Hepatocyte (in vitro differentiated cells): ENCODE data around the gene LYPLA2. TPM values are rescaled to one million over a fixed set of nuclear protein-coding genes. Genes with fewer than 3 reads are reported as not detected.

Source experiments
- DNase-seq: peaks from one replicate; pipeline ENCODE4 v3.0.0-alpha.2; 2016; ENCODE audit warnings: low spot score
- H2AFZ ChIP-seq: fragments of 200-600 bp; sonication (generic); 2 replicates; pipeline ENCODE4 v1.6.0; 2016; ENCODE audit warnings: antibody characterized with exemption, mild to moderate bottlenecking
- H3K27ac ChIP-seq: fragments of 200-600 bp; sonication (generic); 2 replicates; pipeline ENCODE4 v1.5.1; 2016; ENCODE audit warnings: mild to moderate bottlenecking
- H3K27me3 ChIP-seq: fragments of 200-600 bp; sonication (generic); 2 replicates; pipeline ENCODE4 v1.6.1; 2016
- H3K36me3 ChIP-seq: fragments of 200-600 bp; sonication (generic); replicated peaks from 2 replicates; pipeline ENCODE4 v1.5.1; 2016; ENCODE audit warnings: low read depth; ENCODE audit not compliant: insufficient read depth
- H3K4me1 ChIP-seq: fragments of 200-600 bp; sonication (generic); 2 replicates; pipeline ENCODE4 v1.5.1; 2016; ENCODE audit warnings: mild to moderate bottlenecking, moderate library complexity; ENCODE audit not compliant: insufficient read depth
- H3K4me2 ChIP-seq: fragments of 200-600 bp; sonication (generic); 2 replicates; pipeline ENCODE4 v1.6.0; 2016
- H3K4me3 ChIP-seq: fragments of 200-600 bp; sonication (generic); 2 replicates; pipeline ENCODE4 v1.5.1; 2016; ENCODE audit warnings: mild to moderate bottlenecking
- H3K79me2 ChIP-seq: fragments of 200-600 bp; sonication (generic); 2 replicates; pipeline ENCODE4 v1.6.0; 2017; ENCODE audit warnings: mild to moderate bottlenecking
- H3K9me2 ChIP-seq: fragments of 200-600 bp; sonication (generic); replicated peaks from 2 replicates; pipeline ENCODE4 v1.6.0; 2017; ENCODE audit warnings: mild to moderate bottlenecking; ENCODE audit not compliant: insufficient read depth
- H3K9me3 ChIP-seq: fragments of 200-600 bp; sonication (generic); 2 replicates; pipeline ENCODE4 v1.5.1; 2016; ENCODE audit warnings: low read depth, mild to moderate bottlenecking
- H4K20me1 ChIP-seq: fragments of 200-600 bp; sonication (generic); 2 replicates; pipeline ENCODE4 v1.6.0; 2016; ENCODE audit warnings: mild to moderate bottlenecking; ENCODE audit not compliant: insufficient read depth, poor library complexity, severe bottlenecking
- EZH2 ChIP-seq: fragments of 200-600 bp; sonication (generic); IDR thresholded peaks from 2 replicates; pipeline ENCODE4 v1.6.1; 2016; ENCODE audit warnings: antibody characterized with exemption, mild to moderate bottlenecking, borderline replicate concordance
- EZH2phosphoT487 ChIP-seq: fragments of 200-600 bp; sonication (generic); IDR thresholded peaks from one replicate; pipeline ENCODE4 v1.6.1; 2018; ENCODE audit warnings: antibody characterized with exemption, mild to moderate bottlenecking, low read depth, moderate library complexity; ENCODE audit not compliant: unreplicated experiment, severe bottlenecking
- WGBS: methylation state at CpG from one replicate; pipeline ENCODE4 v1.1.6; 2016; ENCODE audit warnings: low lambda C conversion rate; ENCODE audit errors: missing lambda C conversion rate; 5-methylcytosine and 5-hydroxymethylcytosine counted together
- polyA plus RNA-seq: library from polyadenylated mRNA; unstranded; fragments of >200 nt; fragmentation: Nextera tagmentation; extraction: Ambion mirVana; gene quantifications from 2 replicates; pipeline ENCODE4 v1.2.1, GENCODE V29; 2016
- total RNA-seq: library from RNA; depleted of rRNA; stranded (reverse); fragments of >200 nt; gene quantifications from 2 replicates; pipeline ENCODE4 v1.2.3, GENCODE V29; 2014
- TF ChIP-seq, protein P1 (sequence below): fragments of 200-600 bp; sonication (generic); IDR thresholded peaks from 2 replicates; pipeline ENCODE4 v1.5.1; 2016; ENCODE audit warnings: antibody characterized with exemption, mild to moderate bottlenecking; ENCODE audit not compliant: poor library complexity

Gene LYPLA2
- total and polyA plus RNA-seq, 2 experiments from 2014 or later = 73.2 to 162 TPM

DNA sequence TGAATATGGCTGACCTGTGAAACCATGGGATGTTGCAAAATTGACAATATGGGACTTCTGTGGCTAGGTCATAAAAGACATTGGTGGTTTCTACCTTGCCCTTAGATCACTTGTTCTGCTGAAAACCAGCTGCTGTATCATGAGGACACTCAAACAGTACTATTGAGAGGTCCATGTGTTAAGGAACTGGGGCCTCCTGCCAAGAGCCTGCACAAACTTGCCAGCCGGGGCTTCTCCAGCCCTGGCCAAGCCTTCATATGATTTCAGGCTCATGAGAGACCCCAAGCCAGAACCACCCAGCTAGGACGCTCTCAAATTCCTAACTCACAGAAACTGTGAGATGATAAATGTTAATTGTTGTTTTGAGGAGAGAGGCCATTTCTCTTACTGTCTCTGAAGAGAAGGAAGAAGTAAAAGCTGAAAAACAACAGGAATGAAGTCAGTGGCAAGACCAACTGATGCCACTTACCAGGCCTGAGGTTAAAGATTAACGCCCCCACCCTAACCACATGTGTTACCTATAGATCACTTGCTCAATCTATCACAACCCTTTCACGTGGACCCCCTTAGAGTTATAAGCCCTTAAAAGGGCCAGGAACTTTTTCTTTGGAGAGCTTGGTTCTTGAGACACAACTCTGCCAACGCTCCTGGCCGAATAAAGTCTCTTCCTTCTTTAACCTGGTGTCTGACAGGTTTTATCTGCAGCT is 16.6 kb upstream of the LYPLA2 start:
- 90% methylated on average over 6 of the region's 6 CpGs for WGBS
- no peak overlapping the region for H2AFZ ChIP-seq
- peaks cover 12% of the 10 kb centered on the region for H3K4me1 ChIP-seq
- no peak overlapping the region for H3K4me2 ChIP-seq
- H3K9me2 ChIP-seq = no peaks in the 10 kb centered on the region
- no peaks in the 10 kb centered on the region for H3K36me3 ChIP-seq
- H4K20me1 ChIP-seq = peaks cover 3% of the 10 kb centered on the region
- H3K27ac ChIP-seq = no peak overlapping the region
- TF ChIP-seq, protein P1, sequence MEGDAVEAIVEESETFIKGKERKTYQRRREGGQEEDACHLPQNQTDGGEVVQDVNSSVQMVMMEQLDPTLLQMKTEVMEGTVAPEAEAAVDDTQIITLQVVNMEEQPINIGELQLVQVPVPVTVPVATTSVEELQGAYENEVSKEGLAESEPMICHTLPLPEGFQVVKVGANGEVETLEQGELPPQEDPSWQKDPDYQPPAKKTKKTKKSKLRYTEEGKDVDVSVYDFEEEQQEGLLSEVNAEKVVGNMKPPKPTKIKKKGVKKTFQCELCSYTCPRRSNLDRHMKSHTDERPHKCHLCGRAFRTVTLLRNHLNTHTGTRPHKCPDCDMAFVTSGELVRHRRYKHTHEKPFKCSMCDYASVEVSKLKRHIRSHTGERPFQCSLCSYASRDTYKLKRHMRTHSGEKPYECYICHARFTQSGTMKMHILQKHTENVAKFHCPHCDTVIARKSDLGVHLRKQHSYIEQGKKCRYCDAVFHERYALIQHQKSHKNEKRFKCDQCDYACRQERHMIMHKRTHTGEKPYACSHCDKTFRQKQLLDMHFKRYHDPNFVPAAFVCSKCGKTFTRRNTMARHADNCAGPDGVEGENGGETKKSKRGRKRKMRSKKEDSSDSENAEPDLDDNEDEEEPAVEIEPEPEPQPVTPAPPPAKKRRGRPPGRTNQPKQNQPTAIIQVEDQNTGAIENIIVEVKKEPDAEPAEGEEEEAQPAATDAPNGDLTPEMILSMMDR = no peak
- TF ChIP-seq EZH2phosphoT487 (no peak), EZH2 (no peak)
- no peak for DNase-seq
- no peak overlapping the region for H3K4me3 ChIP-seq
- H3K79me2 ChIP-seq = peaks cover 36% of the 10 kb centered on the region
- no peaks in the 10 kb centered on the region for H3K27me3 ChIP-seq
- no peaks in the 10 kb centered on the region for H3K9me3 ChIP-seq

DNA sequence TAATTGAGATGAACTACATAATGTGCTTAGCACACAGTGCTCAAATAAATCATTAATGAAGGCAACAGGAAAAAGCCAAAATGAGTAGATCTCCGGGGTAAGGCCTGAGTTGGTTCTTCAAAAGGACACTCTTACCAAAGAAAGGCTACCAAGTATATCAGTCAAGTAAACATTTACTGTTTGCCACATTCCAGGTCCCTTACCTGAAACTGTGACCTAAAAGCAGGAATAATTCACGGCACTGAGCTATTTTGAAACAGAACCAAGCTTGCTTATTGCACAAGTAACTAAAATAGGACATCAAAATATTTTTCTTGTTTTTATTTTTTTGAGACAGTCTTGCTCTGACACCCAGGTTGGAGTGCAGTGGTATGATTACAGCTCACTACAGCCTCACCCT is 14.7 kb upstream of the LYPLA2 start:
- H3K9me3 ChIP-seq = no peaks in the 10 kb centered on the region
- no peaks in the 10 kb centered on the region for H3K36me3 ChIP-seq
- DNase-seq = no peak
- H4K20me1 ChIP-seq = peaks cover 7% of the 10 kb centered on the region
- peaks cover 17% of the 10 kb centered on the region for H3K4me1 ChIP-seq
- no peaks in the 10 kb centered on the region for H3K27me3 ChIP-seq
- no peak overlapping the region for H3K4me2 ChIP-seq
- TF ChIP-seq, protein P1 = no peak
- no peak for TF ChIP-seq EZH2phosphoT487
- TF ChIP-seq EZH2 = no peak
- H3K79me2 ChIP-seq = peaks cover 54% of the 10 kb centered on the region
- peak overlapping the region; percentile 94 for H3K27ac ChIP-seq
- no peaks in the 10 kb centered on the region for H3K9me2 ChIP-seq
- no peak overlapping the region for H2AFZ ChIP-seq
- H3K4me3 ChIP-seq = no peak overlapping the region
- WGBS = 71% methylated on average over 2 of the region's 2 CpGs

DNA sequence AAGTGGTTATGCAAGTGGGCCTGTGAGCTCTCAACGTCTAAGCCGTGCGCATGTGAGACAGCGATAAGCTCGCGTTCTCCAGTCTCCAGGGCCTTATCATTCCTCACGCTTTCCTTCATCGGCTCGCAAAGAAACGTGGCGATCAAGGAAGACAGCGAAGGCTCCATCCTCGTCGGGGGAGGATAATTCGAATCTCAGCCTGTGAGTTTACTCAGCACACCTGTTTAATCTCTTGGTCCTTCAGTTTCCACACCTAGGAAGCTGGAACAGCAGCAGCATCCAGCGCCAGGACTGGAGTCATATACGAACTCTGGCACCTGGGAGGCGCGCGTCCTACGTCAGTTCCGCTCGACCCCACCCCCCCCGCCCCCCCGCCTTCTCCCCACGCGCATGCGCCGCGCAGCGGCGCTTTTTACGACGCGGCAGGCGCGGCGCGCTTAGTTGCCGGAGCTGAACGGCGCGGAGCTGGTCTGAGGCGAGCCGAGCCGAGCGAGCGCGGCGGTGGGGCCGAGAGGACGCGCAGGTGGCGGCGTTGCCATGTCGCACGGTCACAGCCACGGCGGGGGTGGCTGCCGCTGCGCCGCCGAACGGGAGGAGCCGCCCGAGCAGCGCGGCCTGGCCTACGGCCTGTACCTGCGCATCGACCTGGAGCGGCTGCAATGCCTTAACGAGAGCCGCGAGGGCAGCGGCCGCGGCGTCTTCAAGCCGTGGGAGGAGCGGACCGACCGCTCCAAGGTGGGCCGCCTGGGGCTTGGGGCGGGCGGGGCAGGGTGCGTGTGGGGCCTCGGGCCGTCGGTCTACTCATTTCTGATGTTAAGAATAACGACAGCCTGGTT is 12.7 kb upstream of the LYPLA2 start, which contains the start of gene PITHD1:
TSS of gene PITHD1 (plus strand) at position 440 of the 836 bp plus-strand sequence. CDS start at position 538, 98 bp downstream.
- Histone ChIP-seq H3K4me2 (peak within 1 kb of the TSS; percentile 99), H3K4me1 (peaks cover 17% of the 10 kb centered on the region), H3K79me2 (peaks cover 69% of the 10 kb centered on the region), H3K27ac (peak within 1 kb of the TSS; percentile 94), H3K9me3 (no peaks in the 10 kb centered on the region), H2AFZ (peak within 1 kb of the TSS; percentile 70), H3K36me3 (no peaks in the 10 kb centered on the region), H3K27me3 (no peaks in the 10 kb centered on the region), H4K20me1 (peaks cover 7% of the 10 kb centered on the region), H3K4me3 (peak within 1 kb of the TSS; percentile 79), H3K9me2 (no peaks in the 10 kb centered on the region)
- DNase-seq = peak; percentile 95
- TF ChIP-seq EZH2phosphoT487 (no peak), EZH2 (no peak)
- TF ChIP-seq, protein P1 = no peak
- under 1% methylated on average over 79 of the region's 91 CpGs for WGBS
